ENCODE results near the gene ZBED6. TPM values are rescaled to one million over a fixed set of nuclear protein-coding genes. Genes with fewer than 3 reads are reported as not detected.
"Not testable (repeated sequence)": the region's sequence is repeated elsewhere in the genome, so short reads cannot be mapped to it uniquely, and the experiment has no call there.

Gene ZBED6
- total and polyA plus RNA-seq, 2 experiments from 2014 or later: 2.5 to 4.8 TPM

- H4K20me1 ChIP-seq (replicated peaks; ENCODE audit: insufficient read depth): 0 out of 2 replicates have a peak, but pooled peaks cover 4% of the 10 kb centered on the region
- peaks cover 7% of the 10 kb centered on the region; the same call in 1 of the 2 replicates for H3K36me3 ChIP-seq (ENCODE audit: insufficient read depth)
- peaks cover 15% of the 10 kb centered on the region for H3K79me2 ChIP-seq (replicated peaks; ENCODE audit: insufficient read depth)
- no peaks in the 10 kb centered on the region for H3K27me3 ChIP-seq (ENCODE audit: insufficient read depth)
- H3K27ac ChIP-seq (ENCODE audit: low read depth): no peak overlapping the region
- DNase-seq (ENCODE audit: low spot score) (no peak), ATAC-seq (no peak)
- Mint-ChIP-seq H3K4me3 (no peak overlapping the region), H3K27ac (no peak overlapping the region), H3K9me3 (peaks cover 13% of the 10 kb centered on the region), H3K4me1 (peaks cover 38% of the 10 kb centered on the region), H3K36me3 (ENCODE audit: low read depth) (peaks cover 14% of the 10 kb centered on the region), H3K27me3 (ENCODE audit: insufficient read depth, low read depth, poor library complexity) (peaks cover 16% of the 10 kb centered on the region)
- H2AFZ ChIP-seq: no peak overlapping the region
- H3K9me2 ChIP-seq (ENCODE audit: insufficient read depth): no peaks in the 10 kb centered on the region
- peaks cover 27% of the 10 kb centered on the region for H3K4me1 ChIP-seq (ENCODE audit: insufficient read depth)
- H3K4me2 ChIP-seq: no peak overlapping the region
- no peak overlapping the region for H3K4me3 ChIP-seq
- TF ChIP-seq ZNF331 (CRISPR knock-in tag; IDR thresholded peaks at IDR 0.05; ENCODE audit: low read depth): no peak
- TF ChIP-seq POLR2AphosphoS5 (IDR thresholded peaks at IDR 0.05; ENCODE audit: low read depth): no peak
- TF ChIP-seq ZNF114 (CRISPR knock-in tag; IDR thresholded peaks at IDR 0.05): no peak
- no peak for TF ChIP-seq EZH2phosphoT487 (IDR thresholded peaks at IDR 0.05; ENCODE audit: unreplicated experiment)
- no peak for TF ChIP-seq NANOG (IDR thresholded peaks at IDR 0.05; ENCODE audit: borderline replicate concordance)
- TF ChIP-seq CTCF (conservative IDR thresholded peaks at IDR 0.05; ENCODE audit: low read depth in 2 of 2): no peak
- no peak for TF ChIP-seq ZNF462 (CRISPR knock-in tag; IDR thresholded peaks at IDR 0.05)
- no peak for TF ChIP-seq JUNB (IDR thresholded peaks at IDR 0.05; ENCODE audit: unreplicated experiment)
- TF ChIP-seq CREB1 (CRISPR knock-in tag; IDR thresholded peaks at IDR 0.05; ENCODE audit: low read depth): no peak
- no peak for TF ChIP-seq REST (IDR thresholded peaks at IDR 0.05; ENCODE audit: unreplicated experiment)
- peaks cover 12% of the 10 kb centered on the region for H3F3A ChIP-seq (replicated peaks; ENCODE audit: low read depth)
Measured at GRCh38 chr1:203792486-203792885, 2.9 kb upstream of the ZBED6 start.

- H4K20me1 ChIP-seq (replicated peaks; ENCODE audit: insufficient read depth); H2AFZ ChIP-seq; DNase-seq (ENCODE audit: low spot score); H3K4me3 ChIP-seq; H3K4me2 ChIP-seq; H3K9me2 ChIP-seq (ENCODE audit: insufficient read depth); H3K4me3 Mint-ChIP-seq; ATAC-seq; H3K27me3 ChIP-seq (ENCODE audit: insufficient read depth); H3K27ac Mint-ChIP-seq; H3K27ac ChIP-seq (ENCODE audit: low read depth): not testable (repeated sequence)
- peaks cover 24% of the 10 kb centered on the region for H3K9me3 Mint-ChIP-seq
- H3K27me3 Mint-ChIP-seq (ENCODE audit: insufficient read depth, low read depth, poor library complexity): peaks cover 16% of the 10 kb centered on the region
- H3K4me1 ChIP-seq (ENCODE audit: insufficient read depth): peaks cover 27% of the 10 kb centered on the region
- H3K36me3 ChIP-seq (ENCODE audit: insufficient read depth): peaks cover 16% of the 10 kb centered on the region; the same call in 1 of the 2 replicates
- peaks cover 12% of the 10 kb centered on the region for H3F3A ChIP-seq (replicated peaks; ENCODE audit: low read depth)
- peaks cover 25% of the 10 kb centered on the region for H3K79me2 ChIP-seq (replicated peaks; ENCODE audit: insufficient read depth)
- peaks cover 46% of the 10 kb centered on the region for H3K4me1 Mint-ChIP-seq
- peaks cover 25% of the 10 kb centered on the region for H3K36me3 Mint-ChIP-seq (ENCODE audit: low read depth)
Measured at GRCh38 chr1:203793561-203793960, 1.9 kb upstream of the ZBED6 start.
